Activated CD4-positive, alpha-beta T cell treated with anti-CD3 and anti-CD28 coated beads, Interleukin-2, amount 50 U/mL, for 24 hours (primary cell): ENCODE results near the gene HIP1R.

ENCODE experiments used
- DNase-seq, 2 donors: peaks; one replicate each; pipeline ENCODE4 v3.0.0-alpha.2; 2020; ENCODE audit warnings: low read depth in 1 of 2, low spot score in 1 of 2

Gene HIP1R

GRCh38 chr12:122846622-122847515 is 11.6 kb downstream of the HIP1R start:
- no peak for DNase-seq

DNA sequence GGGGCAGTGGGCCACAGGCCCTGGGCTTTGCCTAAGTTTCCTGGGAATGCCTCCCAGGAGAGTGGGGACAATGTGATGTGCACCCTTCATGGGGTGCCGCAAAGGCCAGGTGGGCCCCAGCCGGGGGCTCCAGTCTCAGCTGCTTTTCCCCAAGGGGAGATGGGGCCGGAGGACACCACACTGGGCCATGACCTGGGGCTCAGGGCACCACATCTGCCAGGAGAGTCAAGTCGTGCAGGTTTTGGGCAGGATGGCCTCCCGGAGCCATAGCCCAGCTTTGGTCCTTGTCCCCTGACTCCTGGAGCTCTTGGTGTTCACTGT is 12.2 kb downstream of the HIP1R start:
- DNase-seq: no peak

DNA sequence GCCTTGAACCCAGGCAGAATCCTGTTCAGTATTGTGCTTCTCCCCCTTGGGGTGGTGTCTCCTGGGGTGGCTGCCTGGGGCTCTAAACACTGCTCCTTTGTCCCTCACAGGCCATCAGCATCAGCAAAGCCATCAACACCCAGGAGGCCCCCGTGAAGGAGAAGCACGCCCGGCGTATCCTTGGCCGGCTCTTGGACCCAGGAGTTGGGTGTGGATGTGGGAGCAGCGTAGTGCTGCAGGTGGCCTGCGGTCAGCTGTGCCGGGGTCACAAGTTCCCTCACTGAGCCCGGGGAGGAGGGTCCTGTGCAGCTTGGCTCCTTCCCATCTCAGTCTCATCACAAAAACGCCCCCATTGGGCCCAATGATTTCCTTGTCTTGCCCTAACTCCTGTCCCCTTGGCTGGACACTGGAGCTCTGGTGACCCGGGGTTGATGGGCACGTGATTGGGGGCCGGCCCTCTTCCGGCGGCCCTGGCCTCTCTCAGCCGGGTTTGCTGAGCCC is 12.7 kb downstream of the HIP1R start:
- no peak for DNase-seq

- DNase-seq: no peak
These were observed 13.5 kb downstream of the HIP1R start for GRCh38 chr12:122848471-122849351.

DNA sequence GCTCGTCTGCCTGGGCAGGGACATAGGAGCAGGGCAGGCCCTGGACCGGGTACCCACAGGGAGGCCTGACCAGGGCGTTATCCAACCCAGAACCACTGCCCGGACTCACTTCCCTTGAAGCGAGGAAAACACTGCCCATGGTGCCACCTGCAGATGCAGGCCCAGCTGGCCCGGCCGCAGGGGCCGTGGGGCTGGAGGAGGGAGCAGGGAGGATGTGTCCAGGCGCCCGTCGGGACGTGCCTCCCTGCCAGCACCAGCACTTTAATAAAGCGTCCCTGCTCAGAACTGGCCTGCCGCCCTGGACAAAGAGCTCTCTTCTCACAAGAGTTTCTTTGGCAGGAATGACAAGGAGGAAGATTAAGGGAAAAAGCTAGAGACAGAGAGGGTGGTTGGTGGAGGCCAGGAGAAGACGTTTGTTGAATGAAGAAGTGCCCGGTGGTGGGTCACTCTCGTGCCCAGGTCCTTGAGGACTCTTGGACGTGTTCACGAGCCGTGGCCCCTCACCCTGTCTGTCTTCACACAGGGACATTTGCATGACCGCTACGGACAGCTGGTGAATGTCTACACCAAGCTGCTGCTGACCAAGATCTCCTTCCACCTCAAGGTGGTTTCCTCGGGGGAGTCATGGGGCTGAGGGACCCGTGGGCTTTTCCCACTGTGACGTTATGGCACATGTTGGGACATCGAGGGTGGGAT is 14.2 kb downstream of the HIP1R start:
- DNase-seq: no peak

GRCh38 chr12:122850048-122850445 is 14.8 kb downstream of the HIP1R start:
- DNase-seq: no peak

- no peak for DNase-seq
These were observed 15.6 kb downstream of the HIP1R start for GRCh38 chr12:122850695-122851350.

- DNase-seq: no peak
These were observed 16.6 kb downstream of the HIP1R start for GRCh38 chr12:122851820-122852219.

- DNase-seq: no peak
These were observed 17.3 kb downstream of the HIP1R start for GRCh38 chr12:122852336-122853275.

GRCh38 chr12:122853582-122854245 is 18.5 kb downstream of the HIP1R start:
- no peak for DNase-seq

DNA sequence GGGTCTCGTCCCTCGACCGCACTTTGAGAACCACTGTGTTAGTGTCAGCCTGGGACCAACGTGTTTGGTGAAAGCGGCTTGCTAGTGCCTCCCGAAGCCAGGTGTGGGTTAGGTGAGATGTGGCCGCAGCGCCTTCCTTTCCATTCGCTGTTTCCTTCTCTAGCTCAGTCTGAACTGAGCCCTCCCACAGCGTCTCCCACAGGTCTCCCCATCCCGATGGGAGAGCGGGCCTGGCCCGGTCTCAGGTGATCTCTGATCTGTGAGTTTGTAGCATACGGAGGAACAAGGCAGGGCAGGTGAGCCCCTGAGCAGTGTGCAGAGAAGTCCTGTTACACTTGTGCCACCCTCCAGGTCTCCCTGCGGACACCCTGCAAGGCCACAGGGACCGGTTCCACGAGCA is 19.3 kb downstream of the HIP1R start:
- DNase-seq: no peak

GRCh38 chr12:122855071-122855829 is 20.0 kb downstream of the HIP1R start:
- no peak for DNase-seq

- DNase-seq: no peak
These were observed 20.9 kb downstream of the HIP1R start for GRCh38 chr12:122855928-122856831.

- no peak for DNase-seq
These were observed 21.9 kb downstream of the HIP1R start for GRCh38 chr12:122856999-122857671.

DNA sequence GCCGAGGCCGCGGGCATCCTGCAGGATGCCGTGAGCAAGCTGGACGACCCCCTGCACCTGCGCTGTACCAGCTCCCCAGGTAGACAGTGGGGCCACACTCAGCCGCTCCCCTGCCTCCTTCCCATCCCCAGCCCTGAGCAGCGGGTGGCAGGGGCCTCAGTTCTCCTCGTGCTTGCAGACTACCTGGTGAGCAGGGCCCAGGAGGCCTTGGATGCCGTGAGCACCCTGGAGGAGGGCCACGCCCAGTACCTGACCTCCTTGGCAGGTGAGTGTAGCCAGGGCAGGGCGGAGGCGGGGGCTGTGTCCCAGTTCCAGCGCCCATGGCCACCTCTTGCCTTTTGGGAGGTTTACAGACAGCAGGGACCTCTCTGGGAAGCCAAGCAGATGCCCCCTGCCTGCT is 22.9 kb downstream of the HIP1R start:
- no peak for DNase-seq

GRCh38 chr12:122858591-122859302 is 23.5 kb downstream of the HIP1R start:
- no peak for DNase-seq
